Adrenal gland (tissue), 12 donors: ENCODE data around the gene TMEM215. TPM values are rescaled to one million over a fixed set of nuclear protein-coding genes. Genes with fewer than 3 reads are reported as not detected.

Experiments used
- DNase-seq, 7 donors: peaks; one replicate each; pipeline ENCODE4 v3.0.0-alpha.2; 2019 to 2020
- H3K27ac ChIP-seq, 5 donors: fragments of 200-600 bp; sonication (generic) in 4 of 5; 1 replicate in 3 of 5; 2 replicates in 2 of 5; pipeline versions ENCODE4 v1.5.1 to v1.8.0; 2016 to 2020; ENCODE audit warnings: mild to moderate bottlenecking in 1 of 5
- H3K27me3 ChIP-seq: fragments of 200-600 bp; 2 replicates; pipeline ENCODE4 v1.8.0; 2021
- H3K36me3 ChIP-seq, 2 donors: fragments of 200-600 bp; replicated peaks in 1 of 2; 1 replicate in 1 of 2; 2 replicates in 1 of 2; pipeline versions ENCODE4 v1.5.1 to v1.8.0; 2018 to 2022
- H3K4me1 ChIP-seq, 2 donors: fragments of 200-600 bp; replicated peaks in 1 of 2; 1 replicate in 1 of 2; 2 replicates in 1 of 2; pipeline versions ENCODE4 v1.5.1 to v1.8.0; 2018 to 2021
- H3K4me3 ChIP-seq, 4 donors: fragments of 200-600 bp; sonication (generic) in 3 of 4; one replicate each; pipeline ENCODE4 v1.5.1; 2016 to 2018
- H3K9me3 ChIP-seq, 3 donors: fragments of 200-600 bp; sonication (generic) in 1 of 3; replicated peaks in 1 of 3; 1 replicate in 2 of 3; 2 replicates in 1 of 3; pipeline versions ENCODE4 v1.5.1 to v1.8.0; 2016 to 2021
- POLR2A ChIP-seq, 2 donors: fragments of 450-650 bp; IDR thresholded peaks; one replicate each; pipeline ENCODE4 v1.6.1; 2017; ENCODE audit warnings: antibody characterized with exemption in 2 of 2, mild to moderate bottlenecking in 2 of 2, moderate library complexity in 1 of 2
- WGBS, 4 donors: extraction: QIAGEN DNeasy Blood & Tissue Kit in 2 of 4; methylation state at CpG; one replicate each; pipeline versions ENCODE4 v1.1.5 to v1.1.7; 2013 to 2017; 5-methylcytosine and 5-hydroxymethylcytosine counted together
- intact Hi-C, 2 donors: fragments of 100-400 bp; cut with DNase I; formaldehyde crosslinking; loops; one replicate each; pipeline versions ENCODE4 v1.14.1 to v1.15.0; 2022 to 2023
- polyA plus RNA-seq, 3 donors: library from polyadenylated mRNA; stranded (reverse); fragments of 200-250 nt in 2 of 3; fragments of 350-450 nt in 1 of 3; fragmentation: Illumina TruSeq in 1 of 3; extraction: RNeasy Lipid Tissue Mini Kit (QIAGEN cat#74804) in 1 of 3; gene quantifications; one replicate each; pipeline ENCODE4 v1.2.3, GENCODE V29; 2013 to 2014
- small RNA-seq, 2 donors: library from RNA; depleted of rRNA; stranded (forward); fragments of <200 nt; gene quantifications; one replicate each; pipeline ENCODE3, GENCODE V24; 2016
- total RNA-seq, 9 donors: library from RNA; depleted of rRNA in 4 of 9; stranded (reverse); fragments of >200 nt in 4 of 9; fragments of 120-200 nt in 1 of 9; fragmentation: NEBNext Ultra II Directional in 1 of 9; extraction: Animal tissue kit (Norgen Biotek cat#: 25700) in 1 of 9; gene quantifications; one replicate each; pipeline versions ENCODE4 v1.1.0 to v1.2.4, GENCODE V29; 2013 to 2023
- TF ChIP-seq, protein P1 (sequence below), 6 experiments: fragments of 450-650 bp in 4 of 6; fragments of 200-600 bp in 2 of 6; sonication (generic) in 1 of 6; IDR thresholded peaks; 1 replicate in 5 of 6; 2 replicates in 1 of 6; pipeline versions ENCODE4 v1.5.1 to v1.8.0; 2016 to 2021; ENCODE audit warnings: antibody characterized with exemption in 6 of 6, mild to moderate bottlenecking in 2 of 6, moderate library complexity in 1 of 6
- donor health status: healthy with polysubstance abuse.
- donor health status: Bipolar disorder and iron deficiency.
- donor health status: DM: yes; HTN: yes; CAD: no.
- donor health status: DM: no; HTN: no; CAD: no.
- donor health status: DM: no; HTN: no; CAD: no.
- donor health status: DM: yes; HTN: yes; CAD: no.

The TMEM215 gene
- total and polyA plus RNA-seq, 12 donors = under 0.01 to 0.03 TPM; not detected in 10

DNA sequence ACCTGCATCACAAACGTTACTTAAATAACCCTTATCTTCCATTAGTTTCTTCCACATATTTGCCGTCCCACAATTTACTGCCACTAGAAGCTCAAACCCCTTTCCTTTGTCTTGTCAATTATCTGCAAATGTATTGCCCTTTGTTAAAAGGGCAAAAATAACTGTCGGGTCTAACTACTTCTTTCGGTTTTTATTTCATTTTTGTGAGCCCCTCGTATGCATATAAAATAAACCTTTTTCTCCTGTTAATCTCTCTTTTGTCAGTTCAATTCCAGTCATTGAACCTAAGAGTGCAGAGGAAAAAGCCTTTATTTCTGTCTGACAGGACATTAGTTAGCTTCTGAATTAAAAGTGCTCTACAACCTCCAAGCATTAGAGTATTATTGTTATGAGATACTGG lies 45.5 kb downstream of the TMEM215 start:
- intact Hi-C loops = no loop called here
- no peaks in the 10 kb centered on the region for H3K27me3 ChIP-seq
- TF ChIP-seq POLR2A (IDR thresholded peaks at IDR 0.05) = no peak
- TF ChIP-seq, protein P1, sequence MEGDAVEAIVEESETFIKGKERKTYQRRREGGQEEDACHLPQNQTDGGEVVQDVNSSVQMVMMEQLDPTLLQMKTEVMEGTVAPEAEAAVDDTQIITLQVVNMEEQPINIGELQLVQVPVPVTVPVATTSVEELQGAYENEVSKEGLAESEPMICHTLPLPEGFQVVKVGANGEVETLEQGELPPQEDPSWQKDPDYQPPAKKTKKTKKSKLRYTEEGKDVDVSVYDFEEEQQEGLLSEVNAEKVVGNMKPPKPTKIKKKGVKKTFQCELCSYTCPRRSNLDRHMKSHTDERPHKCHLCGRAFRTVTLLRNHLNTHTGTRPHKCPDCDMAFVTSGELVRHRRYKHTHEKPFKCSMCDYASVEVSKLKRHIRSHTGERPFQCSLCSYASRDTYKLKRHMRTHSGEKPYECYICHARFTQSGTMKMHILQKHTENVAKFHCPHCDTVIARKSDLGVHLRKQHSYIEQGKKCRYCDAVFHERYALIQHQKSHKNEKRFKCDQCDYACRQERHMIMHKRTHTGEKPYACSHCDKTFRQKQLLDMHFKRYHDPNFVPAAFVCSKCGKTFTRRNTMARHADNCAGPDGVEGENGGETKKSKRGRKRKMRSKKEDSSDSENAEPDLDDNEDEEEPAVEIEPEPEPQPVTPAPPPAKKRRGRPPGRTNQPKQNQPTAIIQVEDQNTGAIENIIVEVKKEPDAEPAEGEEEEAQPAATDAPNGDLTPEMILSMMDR (IDR thresholded peaks at IDR 0.05) = no peak
- H3K36me3 ChIP-seq = no peaks in the 10 kb centered on the region
- no peaks in the 10 kb centered on the region for H3K4me1 ChIP-seq
- H3K4me3 ChIP-seq = no peak overlapping the region
- no peak overlapping the region for H3K27ac ChIP-seq
- H3K9me3 ChIP-seq = no peaks in the 10 kb centered on the region
- DNase-seq = no peak
- 67 to 76% (median 75%) methylated on average over 5 of the region's 5 CpGs for WGBS, 4 donors

DNA sequence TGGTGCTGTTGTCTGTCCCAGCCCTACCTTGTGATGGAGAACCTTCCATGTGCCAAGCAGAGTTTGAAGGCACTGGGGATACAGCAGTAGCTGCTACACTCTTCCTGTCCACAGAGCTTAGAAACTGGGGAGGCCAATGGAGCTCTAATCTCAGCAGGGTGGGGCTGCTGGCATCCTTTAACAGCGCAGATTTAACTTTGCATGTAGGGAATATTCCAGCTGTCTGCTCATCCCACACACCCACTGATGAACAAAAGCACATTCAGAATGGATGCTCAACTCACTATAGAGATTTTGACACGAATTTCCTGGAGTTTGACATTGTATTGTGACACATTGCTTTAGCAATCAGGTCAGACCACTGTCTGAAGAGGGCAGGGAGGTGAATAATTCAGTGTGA lies 49.0 kb downstream of the TMEM215 start:
- 47 to 58% (median 49%) methylated on average over 2 of the region's 2 CpGs for WGBS, 4 donors
- Histone ChIP-seq H3K4me1 (no peaks in the 10 kb centered on the region), H3K36me3 (no peaks in the 10 kb centered on the region), H3K27me3 (no peaks in the 10 kb centered on the region), H3K27ac (no peak overlapping the region), H3K9me3 (no peaks in the 10 kb centered on the region), H3K4me3 (no peak overlapping the region)
- intact Hi-C loops = no loop called here
- DNase-seq = no peak
- TF ChIP-seq, protein P1 (IDR thresholded peaks at IDR 0.05) = no peak
- TF ChIP-seq POLR2A (IDR thresholded peaks at IDR 0.05) = no peak

Small RNA genes lying within 50 kb of the gene (small RNA-seq; reads per million reads assigned to genes)
- gene RF00019 = 0 reads per million in 2 donors

Other genes with a start within 250 kb of the TMEM215 start
- gene SMIM27, start 231.2 kb upstream of the TMEM215 start, total RNA-seq = 10 to 100 TPM in 6 of 9 donors, 1 to 10 TPM in 3; 2.6 to 34.3 (median 18.8) TPM
- 10 to 100 TPM; 16.4 to 17.4 (median 17.2) TPM for gene SMIM27, start 231.2 kb upstream of the TMEM215 start, polyA plus RNA-seq
- gene TOPORS, start 231.0 kb upstream of the TMEM215 start, total RNA-seq = 10 to 100 TPM; 12.5 to 25.3 (median 16.5) TPM
- 10 to 100 TPM in 1 of 3 donors, 1 to 10 TPM in 2; 7.6 to 24.7 (median 9.8) TPM for gene TOPORS, start 231.0 kb upstream of the TMEM215 start, polyA plus RNA-seq
- gene NDUFB6, start 210.4 kb upstream of the TMEM215 start, total RNA-seq = 10 to 100 TPM; 30.5 to 76.9 (median 55.5) TPM
- gene NDUFB6, start 210.4 kb upstream of the TMEM215 start, polyA plus RNA-seq = 10 to 100 TPM; 23.2 to 32.4 (median 31.1) TPM
- gene TAF1L, start 147.9 kb upstream of the TMEM215 start, total RNA-seq = not detected
- gene TAF1L, start 147.9 kb upstream of the TMEM215 start, polyA plus RNA-seq = under 1 TPM in 1 of 3 donors, not detected in 2; 0.04 TPM
- 10 to 100 TPM; 13.9 to 52.5 (median 33.5) TPM for gene APTX, start 218.1 kb downstream of the TMEM215 start, total RNA-seq
- gene APTX, start 218.1 kb downstream of the TMEM215 start, polyA plus RNA-seq = 10 to 100 TPM; 42.0 to 77.3 (median 59.7) TPM
- gene DNAJA1, start 241.7 kb downstream of the TMEM215 start, total RNA-seq = 100 to 1,000 TPM in 8 of 9 donors, 10 to 100 TPM in 1; 89.7 to 210 (median 133) TPM
- gene DNAJA1, start 241.7 kb downstream of the TMEM215 start, polyA plus RNA-seq = 100 to 1,000 TPM in 1 of 3 donors, 10 to 100 TPM in 2; 56.6 to 355 (median 57.8) TPM